ENCODE data around the gene AUNIP. TPM values are rescaled to one million over a fixed set of nuclear protein-coding genes. Genes with fewer than 3 reads are reported as not detected.
A peak's percentile ranks its signal among the peaks of the same experiment; 100 is the strongest.

Gene AUNIP
- total RNA-seq, 1 experiment from 2014 or later, result 22.2 TPM

DNA sequence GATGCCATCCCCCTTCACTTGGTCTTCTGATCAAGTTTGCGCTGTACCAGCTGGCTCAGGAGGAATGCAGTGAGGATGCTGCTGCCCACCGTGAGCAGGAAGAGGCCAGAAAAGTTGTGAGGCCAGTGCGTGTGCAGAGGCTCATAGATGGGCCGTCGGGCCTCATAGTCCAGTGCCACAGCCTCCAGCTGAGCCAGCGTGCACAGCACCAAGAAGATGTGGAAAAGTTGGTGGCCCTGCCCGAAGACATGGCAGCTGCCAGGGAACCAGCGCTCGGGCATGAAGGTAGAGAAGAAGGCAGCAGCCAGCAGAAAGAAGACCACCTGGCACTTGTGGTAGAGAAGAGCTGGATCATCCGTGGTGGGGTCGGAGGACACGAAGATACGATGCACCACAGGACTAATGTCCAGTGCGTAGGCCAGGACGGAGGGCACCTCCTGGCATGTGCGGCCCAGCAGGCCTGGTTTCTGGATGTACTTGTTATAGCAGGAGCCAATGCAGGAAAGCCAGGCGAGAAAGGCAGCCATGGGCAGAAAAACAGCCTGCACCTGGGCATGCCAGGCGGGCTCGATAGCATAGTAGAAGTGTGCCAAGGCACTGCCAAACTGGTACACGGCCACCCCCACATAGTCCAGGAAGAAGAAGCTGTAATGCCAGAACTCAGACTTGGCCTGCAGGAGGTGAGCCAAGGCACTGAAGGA is 3.7 kb upstream of the AUNIP start:
- no CpG with 5 or more reads among the region's 20 CpGs for WGBS (ENCODE audit: extremely low coverage, insufficient read length, low lambda C conversion rate)
- H3K27me3 Mint-ChIP-seq (ENCODE audit: low read depth), result no peaks in the 10 kb centered on the region
- no peak overlapping the region for H3K9ac ChIP-seq (ENCODE audit: extremely low read depth, insufficient read length, low read length)
- peaks cover 0 to 13% (median 12%) of the 10 kb centered on the region in 3 experiments; a peak in 4 of 7 replicates for H3K36me3 Mint-ChIP-seq (ENCODE audit: insufficient read depth in 1 of 3, low read depth in 3 of 3)
- no peak overlapping the region for H3T11ph ChIP-seq (ENCODE audit: low read length)
- H2BK5ac ChIP-seq (ENCODE audit: insufficient read length, low read length), result no peak overlapping the region
- no peak overlapping the region for H3K56ac ChIP-seq (ENCODE audit: insufficient read length, low read depth, low read length)
- no peaks in the 10 kb centered on the region for H3K9me3 Mint-ChIP-seq
- H2BK20ac ChIP-seq (ENCODE audit: low read depth, low read length, poor library complexity, severe bottlenecking), result no peak overlapping the region
- H3K18ac ChIP-seq (ENCODE audit: insufficient read length, low read depth, low read length), result no peak overlapping the region
- H3K4me2 ChIP-seq (ENCODE audit: insufficient read depth, insufficient read length, low read length), result no peak overlapping the region
- H3K79me1 ChIP-seq (ENCODE audit: insufficient read depth, low read depth, low read length, poor library complexity, severe bottlenecking), result no peaks in the 10 kb centered on the region
- no peak overlapping the region for H4K91ac ChIP-seq (ENCODE audit: insufficient read length, low read depth, low read length)
- H2AK5ac ChIP-seq (ENCODE audit: insufficient read length, low read length), result no peak overlapping the region
- no peak overlapping the region for H3K23ac ChIP-seq (ENCODE audit: insufficient read length, low read depth, low read length)
- peaks cover 22 to 30% of the 10 kb centered on the region in 2 experiments for H3K4me1 Mint-ChIP-seq
- H3K27ac Mint-ChIP-seq, result peak overlapping the region in 2 of 3 experiments; percentile 28 to 68; a peak in 2 of 7 replicates
- no peaks in the 10 kb centered on the region for H3K27me3 ChIP-seq (ENCODE audit: insufficient read depth, low read length)
- no peak overlapping the region for H2BK15ac ChIP-seq (ENCODE audit: low read depth, low read length)
- H2AFZ ChIP-seq (ENCODE audit: low read length), result no peak overlapping the region
- no peak overlapping the region for H3K14ac ChIP-seq (ENCODE audit: insufficient read depth, low read length)
- peaks cover 16% of the 10 kb centered on the region for H3K23me2 ChIP-seq (ENCODE audit: insufficient read length, low read depth, low read length, poor library complexity, severe bottlenecking)
- no peak overlapping the region for H4K5ac ChIP-seq (ENCODE audit: insufficient read length, low read depth, low read length)
- no peaks in the 10 kb centered on the region for H4K20me1 ChIP-seq (ENCODE audit: control insufficient read depth, insufficient read depth, insufficient read length)
- peaks cover 6% of the 10 kb centered on the region; the same call in 1 of the 2 replicates for H3K79me2 ChIP-seq (ENCODE audit: insufficient read depth, low read length)
- no peak overlapping the region for H3K27ac ChIP-seq (ENCODE audit: insufficient read length, low read depth, low read length)
- DNase-seq, result no peak
- no peak overlapping the region for H4K8ac ChIP-seq (replicated peaks; ENCODE audit: insufficient read length, low read depth, low read length)
- H3K9me3 ChIP-seq (ENCODE audit: control insufficient read depth, low read depth, low read length), result no peaks in the 10 kb centered on the region
- no peak overlapping the region for H3K4ac ChIP-seq (ENCODE audit: low read depth, low read length)
- H2BK12ac ChIP-seq (ENCODE audit: insufficient read length, low read depth, low read length), result no peak overlapping the region
- peaks cover 5% of the 10 kb centered on the region; the same call in 1 of the 2 replicates for H3K4me1 ChIP-seq (ENCODE audit: insufficient read depth, low read length)
- TF ChIP-seq, protein P1, sequence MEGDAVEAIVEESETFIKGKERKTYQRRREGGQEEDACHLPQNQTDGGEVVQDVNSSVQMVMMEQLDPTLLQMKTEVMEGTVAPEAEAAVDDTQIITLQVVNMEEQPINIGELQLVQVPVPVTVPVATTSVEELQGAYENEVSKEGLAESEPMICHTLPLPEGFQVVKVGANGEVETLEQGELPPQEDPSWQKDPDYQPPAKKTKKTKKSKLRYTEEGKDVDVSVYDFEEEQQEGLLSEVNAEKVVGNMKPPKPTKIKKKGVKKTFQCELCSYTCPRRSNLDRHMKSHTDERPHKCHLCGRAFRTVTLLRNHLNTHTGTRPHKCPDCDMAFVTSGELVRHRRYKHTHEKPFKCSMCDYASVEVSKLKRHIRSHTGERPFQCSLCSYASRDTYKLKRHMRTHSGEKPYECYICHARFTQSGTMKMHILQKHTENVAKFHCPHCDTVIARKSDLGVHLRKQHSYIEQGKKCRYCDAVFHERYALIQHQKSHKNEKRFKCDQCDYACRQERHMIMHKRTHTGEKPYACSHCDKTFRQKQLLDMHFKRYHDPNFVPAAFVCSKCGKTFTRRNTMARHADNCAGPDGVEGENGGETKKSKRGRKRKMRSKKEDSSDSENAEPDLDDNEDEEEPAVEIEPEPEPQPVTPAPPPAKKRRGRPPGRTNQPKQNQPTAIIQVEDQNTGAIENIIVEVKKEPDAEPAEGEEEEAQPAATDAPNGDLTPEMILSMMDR (conservative IDR thresholded peaks at IDR 0.05), result no peak
- H3K4me3 Mint-ChIP-seq, result no peak overlapping the region; a peak in 1 of 5 replicates
- no peak overlapping the region for H2BK120ac ChIP-seq (ENCODE audit: low read depth, low read length, poor library complexity, severe bottlenecking)

Data from H9 (cell line).